ENCODE data around the gene PIEZO1. TPM values are rescaled to one million over a fixed set of nuclear protein-coding genes. Genes with fewer than 3 reads are reported as not detected.

PIEZO1 gene
- total and polyA plus RNA-seq, 9 of the 15 experiments (the other 6 are each of a cell fraction or from before 2014, with no cell fraction given) = 3.6 to 432 (median 131) TPM

- TF ChIP-seq, protein P1, sequence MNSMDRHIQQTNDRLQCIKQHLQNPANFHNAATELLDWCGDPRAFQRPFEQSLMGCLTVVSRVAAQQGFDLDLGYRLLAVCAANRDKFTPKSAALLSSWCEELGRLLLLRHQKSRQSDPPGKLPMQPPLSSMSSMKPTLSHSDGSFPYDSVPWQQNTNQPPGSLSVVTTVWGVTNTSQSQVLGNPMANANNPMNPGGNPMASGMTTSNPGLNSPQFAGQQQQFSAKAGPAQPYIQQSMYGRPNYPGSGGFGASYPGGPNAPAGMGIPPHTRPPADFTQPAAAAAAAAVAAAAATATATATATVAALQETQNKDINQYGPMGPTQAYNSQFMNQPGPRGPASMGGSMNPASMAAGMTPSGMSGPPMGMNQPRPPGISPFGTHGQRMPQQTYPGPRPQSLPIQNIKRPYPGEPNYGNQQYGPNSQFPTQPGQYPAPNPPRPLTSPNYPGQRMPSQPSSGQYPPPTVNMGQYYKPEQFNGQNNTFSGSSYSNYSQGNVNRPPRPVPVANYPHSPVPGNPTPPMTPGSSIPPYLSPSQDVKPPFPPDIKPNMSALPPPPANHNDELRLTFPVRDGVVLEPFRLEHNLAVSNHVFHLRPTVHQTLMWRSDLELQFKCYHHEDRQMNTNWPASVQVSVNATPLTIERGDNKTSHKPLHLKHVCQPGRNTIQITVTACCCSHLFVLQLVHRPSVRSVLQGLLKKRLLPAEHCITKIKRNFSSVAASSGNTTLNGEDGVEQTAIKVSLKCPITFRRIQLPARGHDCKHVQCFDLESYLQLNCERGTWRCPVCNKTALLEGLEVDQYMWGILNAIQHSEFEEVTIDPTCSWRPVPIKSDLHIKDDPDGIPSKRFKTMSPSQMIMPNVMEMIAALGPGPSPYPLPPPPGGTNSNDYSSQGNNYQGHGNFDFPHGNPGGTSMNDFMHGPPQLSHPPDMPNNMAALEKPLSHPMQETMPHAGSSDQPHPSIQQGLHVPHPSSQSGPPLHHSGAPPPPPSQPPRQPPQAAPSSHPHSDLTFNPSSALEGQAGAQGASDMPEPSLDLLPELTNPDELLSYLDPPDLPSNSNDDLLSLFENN (IDR thresholded peaks at IDR 0.05; ENCODE audit: low read depth in 2 of 2, low read length in 2 of 2) = no peak
- TF ChIP-seq IFI16 (CRISPR knock-in tag; IDR thresholded peaks at IDR 0.05) (no peak), KDM5B (IDR thresholded peaks at IDR 0.05; ENCODE audit: insufficient replicate concordance, low read depth, low read length) (peak; percentile 62), ZFP36 (IDR thresholded peaks at IDR 0.05; ENCODE audit: low read depth, low read length, partially characterized antibody) (no peak), KAT7 (CRISPR knock-in tag; IDR thresholded peaks at IDR 0.05; ENCODE audit: borderline replicate concordance) (peak; percentile 96), ELF2 (CRISPR knock-in tag; IDR thresholded peaks at IDR 0.05) (no peak), E2F6 (IDR thresholded peaks at IDR 0.05; ENCODE audit: borderline replicate concordance in 1 of 2, extremely low read depth in 1 of 2, insufficient read depth in 1 of 2, insufficient read length in 1 of 2, low read depth in 1 of 2, low read length in 1 of 2, poor library complexity in 1 of 2, severe bottlenecking in 1 of 2) (no peak), SOX6 (IDR thresholded peaks at IDR 0.05) (no peak), ETS1 (conservative IDR thresholded peaks at IDR 0.05; ENCODE audit: control insufficient read depth, low read depth, low read length) (no peak), HNRNPL (IDR thresholded peaks at IDR 0.05; ENCODE audit: low read depth, low read length) (peak; percentile 10; the same call in 1 of the 2 replicates), TFAP4 (CRISPR knock-in tag; IDR thresholded peaks at IDR 0.05; ENCODE audit: borderline replicate concordance) (peak; percentile 78), JUN (IDR thresholded peaks at IDR 0.05; ENCODE audit: borderline replicate concordance, low read depth, low read length) (no peak), JUN (CRISPR knock-in tag; IDR thresholded peaks at IDR 0.05; ENCODE audit: borderline replicate concordance) (no peak)
- TF ChIP-seq, protein P2, sequence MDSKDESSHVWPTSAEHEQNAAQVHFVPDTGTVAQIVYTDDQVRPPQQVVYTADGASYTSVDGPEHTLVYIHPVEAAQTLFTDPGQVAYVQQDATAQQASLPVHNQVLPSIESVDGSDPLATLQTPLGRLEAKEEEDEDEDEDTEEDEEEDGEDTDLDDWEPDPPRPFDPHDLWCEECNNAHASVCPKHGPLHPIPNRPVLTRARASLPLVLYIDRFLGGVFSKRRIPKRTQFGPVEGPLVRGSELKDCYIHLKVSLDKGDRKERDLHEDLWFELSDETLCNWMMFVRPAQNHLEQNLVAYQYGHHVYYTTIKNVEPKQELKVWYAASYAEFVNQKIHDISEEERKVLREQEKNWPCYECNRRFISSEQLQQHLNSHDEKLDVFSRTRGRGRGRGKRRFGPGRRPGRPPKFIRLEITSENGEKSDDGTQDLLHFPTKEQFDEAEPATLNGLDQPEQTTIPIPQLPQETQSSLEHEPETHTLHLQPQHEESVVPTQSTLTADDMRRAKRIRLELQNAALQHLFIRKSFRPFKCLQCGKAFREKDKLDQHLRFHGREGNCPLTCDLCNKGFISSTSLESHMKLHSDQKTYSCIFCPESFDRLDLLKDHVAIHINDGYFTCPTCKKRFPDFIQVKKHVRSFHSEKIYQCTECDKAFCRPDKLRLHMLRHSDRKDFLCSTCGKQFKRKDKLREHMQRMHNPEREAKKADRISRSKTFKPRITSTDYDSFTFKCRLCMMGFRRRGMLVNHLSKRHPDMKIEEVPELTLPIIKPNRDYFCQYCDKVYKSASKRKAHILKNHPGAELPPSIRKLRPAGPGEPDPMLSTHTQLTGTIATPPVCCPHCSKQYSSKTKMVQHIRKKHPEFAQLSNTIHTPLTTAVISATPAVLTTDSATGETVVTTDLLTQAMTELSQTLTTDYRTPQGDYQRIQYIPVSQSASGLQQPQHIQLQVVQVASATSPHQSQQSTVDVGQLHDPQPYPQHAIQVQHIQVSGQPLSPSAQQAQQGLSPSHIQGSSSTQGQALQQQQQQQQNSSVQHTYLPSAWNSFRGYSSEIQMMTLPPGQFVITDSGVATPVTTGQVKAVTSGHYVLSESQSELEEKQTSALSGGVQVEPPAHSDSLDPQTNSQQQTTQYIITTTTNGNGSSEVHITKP (IDR thresholded peaks at IDR 0.05; ENCODE audit: partially characterized antibody) = peak; percentile 37
Measured at GRCh38 chr16:88804552-88805339, 19.7 kb upstream of the PIEZO1 start (continued).
